Caco-2 (cell line): ENCODE results near the gene SORCS2. TPM values are rescaled to one million over a fixed set of nuclear protein-coding genes. Genes with fewer than 3 reads are reported as not detected.

Experiments used
- BruUV-seq: library from RNA; stranded (reverse); fragments of 400-500 nt; replicated peaks from 2 replicates; lab custom pipeline; 2021; lab: Mats Ljungman, UMichigan
- CTCF ChIA-PET: fragments of 300-600 bp; sonication (Branson Sonifier 250); formaldehyde crosslinking; loops from one replicate; lab custom pipeline; 2022; ENCODE audit warnings: antibody characterized with exemption; lab: Charles Lee
- POLR2A ChIA-PET: fragments of 300-600 bp; sonication (Branson Sonifier 250); formaldehyde crosslinking; loops from one replicate; lab custom pipeline; 2022; ENCODE audit warnings: antibody characterized with exemption; lab: Charles Lee
- DNase-seq, 2 experiments: peaks; one replicate each; pipeline versions ENCODE4 v3.0.0 to v3.0.0-alpha.2; 2020 to 2022
- H3K27me3 ChIP-seq: replicated peaks from 2 replicates; pipeline ENCODE4 v1.6.0; 2011; ENCODE audit warnings: low read length; ENCODE audit not compliant: control insufficient read depth, insufficient read depth
- H3K36me3 ChIP-seq: 2 replicates; pipeline ENCODE4 v1.5.1; 2011; ENCODE audit warnings: low read length; ENCODE audit not compliant: control insufficient read depth, insufficient read depth
- H3K4me1 ChIP-seq: fragments of 250-450 bp; sonication (Bioruptor Pico); 2 replicates; pipeline ENCODE4 v1.5.1; 2020; ENCODE audit warnings: mild to moderate bottlenecking
- H3K4me3 ChIP-seq: 2 replicates; pipeline ENCODE4 v1.5.1; 2011; ENCODE audit warnings: low read depth, mild to moderate bottlenecking, control low read depth, low read length
- H3K9me3 ChIP-seq: fragments of 250-450 bp; sonication (Bioruptor Pico); 2 replicates; pipeline ENCODE4 v1.5.1; 2020; ENCODE audit warnings: mild to moderate bottlenecking, moderate library complexity
- H3K27ac Mint-ChIP-seq: one replicate; pipeline ENCODE4 v1.8.0; 2022; ENCODE audit warnings: mixed read lengths; ENCODE audit not compliant: unreplicated experiment
- H3K27me3 Mint-ChIP-seq: one replicate; pipeline ENCODE4 v1.8.0; 2022; ENCODE audit warnings: mixed read lengths; ENCODE audit not compliant: insufficient read depth, unreplicated experiment
- H3K36me3 Mint-ChIP-seq: one replicate; pipeline ENCODE4 v1.8.0; 2022; ENCODE audit warnings: mild to moderate bottlenecking, mixed read lengths; ENCODE audit not compliant: insufficient read depth, unreplicated experiment
- H3K4me1 Mint-ChIP-seq: one replicate; pipeline ENCODE4 v1.8.0; 2022; ENCODE audit warnings: low read depth, mixed read lengths; ENCODE audit not compliant: unreplicated experiment
- H3K4me3 Mint-ChIP-seq: one replicate; pipeline ENCODE4 v1.8.0; 2022; ENCODE audit warnings: mild to moderate bottlenecking, moderate library complexity, mixed read lengths; ENCODE audit not compliant: unreplicated experiment
- H3K9me3 Mint-ChIP-seq: one replicate; pipeline ENCODE4 v1.8.0; 2022; ENCODE audit warnings: mixed read lengths; ENCODE audit not compliant: unreplicated experiment
- CTCF ChIP-seq, 2 experiments: fragments of 200-600 bp in 1 of 2; IDR thresholded peaks; 1 replicate in 1 of 2; 2 replicates in 1 of 2; pipeline versions ENCODE4 v1.5.1 to v1.8.0; 2011 to 2022; ENCODE audit warnings: antibody characterized with exemption in 1 of 2, control low read depth in 1 of 2, inconsistent platforms in 1 of 2, low read depth in 1 of 2, low read length in 1 of 2, mild to moderate bottlenecking in 1 of 2, moderate library complexity in 1 of 2; ENCODE audit not compliant: insufficient read depth in 1 of 2, severe bottlenecking in 1 of 2, unreplicated experiment in 1 of 2
- intact Hi-C: fragments of 100-400 bp; cut with micrococcal nuclease; formaldehyde crosslinking; loops from one replicate; pipeline ENCODE4 v1.10.0; 2022; ENCODE audit not compliant: unreplicated experiment
- total RNA-seq: library from RNA; stranded (reverse); gene quantifications from 2 replicates; pipeline ENCODE4 v1.2.3, GENCODE V29; 2022

SORCS2 gene
- total RNA-seq, 1 experiment from 2014 or later, result 1.6 TPM

GRCh38 chr4:7705062-7705461 is 512.7 kb downstream of the SORCS2 start:
- BruUV-seq, result no TSS peak
- H3K27ac Mint-ChIP-seq, result no peak overlapping the region
- no peaks in the 10 kb centered on the region for H3K36me3 Mint-ChIP-seq
- ChIA-PET POLR2A (no interaction called here), CTCF (interaction anchor here (0.8 kb wide), 1 partner anchor 187 kb away, joined by 3 read pairs; no protein-coding TSS in a partner anchor)
- no peaks in the 10 kb centered on the region for H3K27me3 Mint-ChIP-seq
- no peak for TF ChIP-seq CTCF (IDR thresholded peaks at IDR 0.05; ENCODE audit: insufficient read depth in 1 of 2, low read depth in 1 of 2, low read length in 1 of 2, severe bottlenecking in 1 of 2, unreplicated experiment in 1 of 2)
- H3K4me3 ChIP-seq, result no peak overlapping the region
- no peak overlapping the region for H3K4me3 Mint-ChIP-seq
- H3K4me1 Mint-ChIP-seq, result no peaks in the 10 kb centered on the region
- peak in 1 of 2 experiments; percentile 16 for DNase-seq
- no peaks in the 10 kb centered on the region for H3K9me3 ChIP-seq
- intact Hi-C loops, result no loop called here
- no peaks in the 10 kb centered on the region for H3K9me3 Mint-ChIP-seq
- H3K4me1 ChIP-seq, result peaks cover 4% of the 10 kb centered on the region
- H3K27me3 ChIP-seq, result no peaks in the 10 kb centered on the region
- H3K36me3 ChIP-seq, result no peaks in the 10 kb centered on the region

GRCh38 chr4:7705593-7705992 is 513.3 kb downstream of the SORCS2 start:
- peaks cover 4% of the 10 kb centered on the region for H3K4me1 ChIP-seq
- no peak for DNase-seq
- H3K27me3 ChIP-seq, result no peaks in the 10 kb centered on the region
- Mint-ChIP-seq H3K9me3 (no peaks in the 10 kb centered on the region), H3K36me3 (no peaks in the 10 kb centered on the region), H3K27ac (no peak overlapping the region), H3K27me3 (no peaks in the 10 kb centered on the region), H3K4me3 (no peak overlapping the region), H3K4me1 (no peaks in the 10 kb centered on the region)
- intact Hi-C loops, result no loop called here
- no peaks in the 10 kb centered on the region for H3K36me3 ChIP-seq
- H3K4me3 ChIP-seq, result no peak overlapping the region
- ChIA-PET CTCF (interaction anchor here (0.6 to 0.8 kb wide), 2 partner anchors 187 to 345 kb away, joined by 3 read pairs; no protein-coding TSS in a partner anchor), POLR2A (no interaction called here)
- no peaks in the 10 kb centered on the region for H3K9me3 ChIP-seq
- TF ChIP-seq CTCF (IDR thresholded peaks at IDR 0.05; ENCODE audit: insufficient read depth in 1 of 2, low read depth in 1 of 2, low read length in 1 of 2, severe bottlenecking in 1 of 2, unreplicated experiment in 1 of 2), result no peak
- BruUV-seq, result no TSS peak

- Mint-ChIP-seq H3K36me3 (no peaks in the 10 kb centered on the region), H3K27me3 (no peaks in the 10 kb centered on the region), H3K4me1 (no peaks in the 10 kb centered on the region), H3K9me3 (no peaks in the 10 kb centered on the region), H3K4me3 (no peak overlapping the region), H3K27ac (no peak overlapping the region)
- ChIA-PET CTCF (no interaction called here), POLR2A (no interaction called here)
- no TSS peak for BruUV-seq
- DNase-seq, result no peak
- H3K36me3 ChIP-seq, result no peaks in the 10 kb centered on the region
- H3K4me1 ChIP-seq, result peaks cover 4% of the 10 kb centered on the region
- H3K9me3 ChIP-seq, result no peaks in the 10 kb centered on the region
- H3K27me3 ChIP-seq, result no peaks in the 10 kb centered on the region
- TF ChIP-seq CTCF (IDR thresholded peaks at IDR 0.05; ENCODE audit: insufficient read depth in 1 of 2, low read depth in 1 of 2, low read length in 1 of 2, severe bottlenecking in 1 of 2, unreplicated experiment in 1 of 2), result no peak
- H3K4me3 ChIP-seq, result no peak overlapping the region
- intact Hi-C loops, result no loop called here
Measured at GRCh38 chr4:7708238-7708637, 515.9 kb downstream of the SORCS2 start.
